Dedifferentiated amniotic fluid mesenchymal stem cell (primary cell): ENCODE measurements around the gene POLR3B.
"Not testable (repeated sequence)": the region's sequence is repeated elsewhere in the genome, so short reads cannot be mapped to it uniquely, and the experiment has no call there.

Source experiments
- DNase-seq: peaks from one replicate; pipeline ENCODE4 v3.0.0-alpha.2; 2016; ENCODE audit errors: extremely low spot score

The POLR3B gene

DNA sequence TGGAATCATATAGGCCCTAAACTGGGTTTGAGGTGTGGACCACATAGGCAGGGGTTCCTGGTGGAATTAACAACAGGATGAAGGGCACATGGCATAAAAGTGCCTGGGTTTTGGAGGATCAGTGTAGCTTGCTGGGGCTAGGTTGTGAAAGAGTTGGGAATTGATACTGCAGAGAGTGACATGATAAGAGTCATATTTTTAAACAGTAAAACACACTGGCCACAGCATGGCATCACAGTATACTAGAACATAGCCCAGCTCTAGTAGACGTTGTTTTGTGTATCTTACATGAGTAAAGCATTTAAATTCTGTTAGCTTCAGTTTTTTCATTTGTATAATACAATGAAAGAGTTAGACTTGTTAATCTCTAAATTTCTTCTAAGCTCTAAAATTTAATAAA lies 102.0 kb downstream of the POLR3B start:
- DNase-seq: no peak

DNA sequence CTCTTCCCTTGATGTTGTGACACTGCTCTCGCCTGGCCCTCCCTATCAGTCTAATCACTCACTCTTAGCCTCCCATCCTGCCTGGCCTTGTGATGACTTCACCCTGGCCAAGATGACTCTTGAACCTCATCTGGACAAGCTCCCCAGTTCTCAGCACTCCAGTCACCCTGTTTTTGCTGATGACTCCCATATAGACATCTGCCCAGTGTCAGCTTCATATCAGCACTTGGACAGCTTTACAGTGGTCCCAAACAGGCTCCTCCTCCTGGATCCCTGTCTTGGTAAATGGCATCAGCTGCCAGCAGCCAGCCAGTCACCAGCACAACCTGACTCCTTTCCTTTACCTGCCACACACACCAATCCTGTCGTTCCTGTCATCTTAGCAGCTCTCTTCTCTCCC lies 104.2 kb downstream of the POLR3B start:
- no peak for DNase-seq

DNA sequence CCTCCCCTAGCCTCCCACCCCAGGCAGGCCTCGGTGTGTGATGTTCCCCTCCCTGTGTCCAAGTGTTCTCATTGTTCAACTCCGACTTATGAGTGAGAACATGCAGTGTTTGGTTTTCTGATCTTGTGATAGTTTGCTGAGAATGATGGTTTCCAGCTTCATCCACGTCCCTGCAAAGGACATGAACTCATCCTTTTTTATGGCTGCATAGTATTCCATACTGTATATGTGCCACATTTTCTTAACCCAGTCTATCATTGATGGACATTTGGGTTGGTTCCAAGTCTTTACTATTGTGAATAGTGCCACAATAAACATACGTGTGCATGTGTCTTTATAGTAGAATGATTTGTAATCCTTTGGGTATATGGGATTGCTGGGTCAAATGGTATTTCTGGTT lies 108.1 kb downstream of the POLR3B start:
- not testable (repeated sequence) for DNase-seq

DNA sequence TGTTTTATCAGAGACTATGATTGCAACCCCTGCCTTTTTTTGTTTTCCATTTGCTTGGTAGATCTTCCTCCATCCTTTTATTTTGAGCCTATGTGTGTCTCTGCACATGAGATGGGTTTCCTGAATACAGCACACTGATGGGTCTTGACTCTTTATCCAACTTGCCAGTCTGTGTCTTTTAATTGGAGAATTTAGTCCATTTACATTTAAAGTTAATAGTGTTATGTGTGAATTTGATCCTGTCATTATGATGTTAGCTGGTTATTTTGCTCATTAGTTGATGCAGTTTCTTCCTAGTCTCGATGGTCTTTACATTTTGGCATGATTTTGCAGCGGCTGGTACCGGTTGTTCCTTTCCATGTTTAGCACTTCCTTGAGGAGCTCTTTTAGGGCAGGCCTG lies 118.1 kb downstream of the POLR3B start:
- DNase-seq: not testable (repeated sequence)

DNA sequence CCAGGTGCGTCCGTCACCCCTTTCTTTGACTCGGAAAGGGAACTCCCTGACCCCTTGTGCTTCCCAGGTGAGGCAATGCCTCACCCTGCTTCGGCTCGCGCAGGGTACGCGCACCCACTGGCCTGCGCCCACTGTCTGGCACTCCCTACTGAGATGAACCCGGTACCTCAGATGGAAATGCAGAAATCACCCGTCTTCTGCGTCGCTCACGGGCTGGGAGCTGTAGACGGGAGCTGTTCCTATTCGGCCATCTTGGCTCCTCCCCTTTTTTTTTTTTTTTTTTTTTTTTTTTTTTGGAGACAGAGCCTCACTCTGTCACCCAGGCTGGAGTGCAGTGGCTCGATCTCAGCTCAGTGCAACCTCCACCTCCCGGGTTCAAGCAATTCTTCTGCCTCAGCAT lies 120.1 kb downstream of the POLR3B start:
- DNase-seq: not testable (repeated sequence)

DNA sequence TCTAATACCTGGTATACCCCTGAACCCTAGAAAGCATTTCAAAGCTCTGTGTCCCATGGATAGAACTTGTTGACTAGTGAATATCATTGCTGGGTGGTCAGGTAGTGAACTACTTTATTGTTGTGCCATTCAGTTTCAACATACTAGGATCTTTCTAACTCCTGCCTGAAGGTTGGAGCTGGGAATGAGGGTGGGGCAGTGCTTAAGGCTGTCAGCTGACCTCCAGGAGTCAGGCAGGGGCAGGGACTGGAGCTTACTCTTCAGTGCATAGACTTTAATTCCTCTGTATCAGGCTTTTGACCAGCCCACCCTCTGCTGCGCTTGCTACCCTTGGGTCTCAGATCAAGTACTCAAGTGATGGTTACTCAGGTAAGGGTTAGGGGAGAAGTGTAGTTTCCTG lies 122.7 kb downstream of the POLR3B start:
- DNase-seq: no peak

DNA sequence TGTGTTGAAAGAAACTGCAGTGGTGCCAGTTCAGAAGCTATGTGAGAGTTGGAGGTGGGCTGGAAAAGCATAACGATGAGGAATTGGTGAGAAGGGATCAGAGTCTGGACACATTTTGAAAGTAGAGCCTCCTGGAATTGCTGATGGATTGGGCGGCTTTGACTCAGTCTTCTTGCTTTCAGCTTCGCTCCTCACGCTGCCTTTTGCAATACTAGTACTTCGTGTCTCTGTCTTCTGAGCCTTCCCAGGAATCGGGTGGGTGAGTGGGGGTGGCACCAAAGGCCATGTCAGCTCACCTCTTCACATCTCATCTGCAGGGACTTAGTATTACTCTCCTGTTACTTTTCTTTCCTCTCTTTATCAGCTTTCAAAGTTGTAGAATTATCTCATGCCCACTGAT lies 123.7 kb downstream of the POLR3B start:
- DNase-seq: no peak

DNA sequence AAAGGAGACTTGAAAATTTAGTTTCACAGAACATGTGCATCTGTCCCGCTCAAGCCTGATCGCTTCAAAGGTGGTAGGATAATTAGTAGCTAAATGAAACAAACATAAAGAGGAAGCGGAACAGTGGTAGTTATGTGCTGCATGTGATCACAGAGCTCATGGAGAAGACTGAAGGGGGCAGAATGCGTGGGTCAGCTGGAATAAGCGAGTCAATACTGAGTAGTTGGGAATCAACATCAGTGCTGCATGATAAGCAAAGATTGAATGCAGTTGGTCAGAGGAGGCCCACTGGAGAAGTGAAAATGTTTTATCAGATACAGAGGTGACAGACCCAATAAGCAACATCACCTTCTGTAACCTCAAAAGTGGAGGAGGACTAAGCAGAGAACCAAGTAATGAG lies 130.1 kb downstream of the POLR3B start:
- no peak for DNase-seq

DNA sequence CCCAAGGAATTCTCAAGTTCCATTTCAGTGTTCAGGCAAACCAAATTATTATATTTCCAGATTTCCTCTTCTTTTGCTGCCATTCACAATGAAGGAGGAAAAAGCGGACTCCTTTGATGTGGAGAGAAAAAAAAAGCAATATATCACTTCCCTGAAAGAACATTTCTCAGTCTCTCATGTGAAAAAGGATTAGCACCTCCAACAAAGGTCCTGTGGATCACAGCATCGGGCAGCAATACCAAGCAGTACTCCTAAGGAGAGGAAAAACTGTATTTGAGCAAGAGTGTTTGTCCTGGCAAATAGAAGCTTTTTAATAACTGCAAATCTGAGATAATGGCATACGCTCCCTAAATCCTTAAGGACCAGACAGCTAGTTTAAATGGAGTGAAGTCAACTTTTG lies 131.3 kb downstream of the POLR3B start:
- no peak for DNase-seq

DNA sequence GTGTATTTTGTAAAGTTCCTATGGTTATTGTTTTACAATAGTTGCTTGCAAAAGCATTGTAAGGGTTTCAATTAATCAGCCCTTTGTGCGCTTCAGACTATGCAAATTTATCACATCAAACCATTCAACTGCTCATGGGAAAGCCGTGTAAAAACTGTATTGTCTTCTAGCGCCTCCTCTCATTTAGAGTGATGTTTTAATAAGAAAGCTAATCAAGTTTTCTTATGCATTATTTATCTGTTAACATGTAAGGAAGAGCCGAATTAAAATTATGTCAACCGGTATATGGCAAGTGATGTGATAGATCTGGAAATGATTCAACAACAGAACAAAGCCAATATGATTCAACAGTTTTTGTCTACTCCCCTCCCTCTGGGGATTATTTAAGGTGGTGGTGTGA lies 132.7 kb downstream of the POLR3B start:
- no peak for DNase-seq

DNA sequence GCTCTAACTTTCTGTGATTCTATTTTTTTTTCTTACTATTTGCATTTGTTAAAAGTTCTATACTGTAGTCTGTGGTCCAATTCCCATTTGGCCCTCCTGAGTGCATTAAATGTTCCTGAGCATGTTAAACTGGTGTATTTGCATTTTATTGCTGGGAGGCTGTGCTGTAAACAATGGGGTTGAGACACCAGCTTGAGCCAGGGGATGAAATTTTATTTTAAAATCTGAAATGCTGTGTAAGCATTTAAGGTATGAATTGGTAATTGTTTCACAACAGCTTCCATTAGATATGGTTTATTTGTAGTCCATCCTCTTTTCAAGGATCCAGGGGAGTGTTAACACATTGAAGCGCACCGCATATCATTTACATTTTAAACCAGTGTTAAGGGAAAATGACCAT lies 135.3 kb downstream of the POLR3B start:
- no peak for DNase-seq

DNA sequence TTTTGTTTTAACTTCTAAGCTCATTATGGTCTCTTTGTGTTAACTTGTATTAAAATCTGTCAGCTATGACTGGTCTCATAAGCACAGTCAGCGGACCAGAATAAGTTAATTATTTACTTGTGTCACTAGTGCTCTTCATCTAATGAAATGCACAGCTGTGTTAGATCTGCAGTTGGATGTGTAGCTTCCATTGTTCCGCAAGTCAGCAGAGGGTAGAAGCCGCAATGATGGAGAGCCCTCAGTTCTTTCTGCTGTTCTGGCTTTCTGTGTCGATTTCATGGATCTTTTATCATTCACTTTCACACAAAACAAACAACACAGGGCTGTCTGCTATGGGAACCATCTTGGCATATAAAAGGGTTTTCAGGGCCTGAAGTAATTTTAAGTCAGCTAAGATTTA lies 136.0 kb downstream of the POLR3B start:
- DNase-seq: no peak

DNA sequence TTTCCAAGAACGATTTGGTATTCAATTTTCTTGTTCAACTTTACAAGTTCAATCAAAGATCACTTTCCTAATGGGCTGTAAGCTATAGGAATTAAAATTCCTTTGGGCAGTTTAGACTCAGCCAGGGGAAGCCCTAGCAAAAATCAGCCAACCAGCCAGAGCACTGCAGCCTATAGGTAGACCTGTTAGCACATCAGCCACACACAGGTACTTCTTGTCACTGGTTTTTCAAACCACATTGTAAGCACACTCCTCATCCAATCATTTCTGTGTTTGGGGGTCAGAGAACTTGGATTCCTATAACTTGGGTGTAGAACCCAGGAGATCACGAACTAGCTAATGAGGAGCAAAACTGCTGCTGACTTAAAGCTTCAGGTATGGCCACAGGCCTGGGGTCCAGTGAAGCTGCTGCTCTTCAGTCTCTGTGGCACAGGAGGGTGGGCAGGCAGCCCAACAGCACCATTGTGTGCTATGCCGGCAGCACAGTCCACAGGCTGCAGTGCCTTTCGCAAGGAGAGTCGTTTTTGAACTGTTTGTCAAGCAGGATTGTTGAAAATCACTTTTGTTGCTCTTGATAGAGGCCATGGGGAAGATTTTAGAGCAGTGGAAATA lies 137.9 kb downstream of the POLR3B start:
- no peak for DNase-seq

DNA sequence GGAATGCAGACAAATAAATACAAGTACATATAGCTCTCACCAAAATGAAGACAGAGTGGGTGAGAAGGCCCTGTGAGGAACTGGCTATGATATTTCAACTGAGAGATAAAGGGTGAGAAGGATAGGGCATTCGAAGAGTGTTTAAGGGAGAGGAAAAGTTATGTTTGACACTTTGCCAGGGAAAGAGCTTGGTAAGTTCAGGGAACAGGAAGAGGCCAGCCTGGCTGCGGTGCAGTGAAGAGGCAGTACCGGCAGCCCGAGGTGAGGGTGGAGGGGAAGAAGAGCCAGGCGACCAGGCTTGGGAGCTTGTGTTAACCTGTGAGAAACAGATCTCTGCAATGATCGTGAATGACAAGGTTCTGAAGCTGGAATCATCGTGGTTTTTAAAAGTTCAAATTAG lies 140.5 kb downstream of the POLR3B start:
- no peak for DNase-seq

DNA sequence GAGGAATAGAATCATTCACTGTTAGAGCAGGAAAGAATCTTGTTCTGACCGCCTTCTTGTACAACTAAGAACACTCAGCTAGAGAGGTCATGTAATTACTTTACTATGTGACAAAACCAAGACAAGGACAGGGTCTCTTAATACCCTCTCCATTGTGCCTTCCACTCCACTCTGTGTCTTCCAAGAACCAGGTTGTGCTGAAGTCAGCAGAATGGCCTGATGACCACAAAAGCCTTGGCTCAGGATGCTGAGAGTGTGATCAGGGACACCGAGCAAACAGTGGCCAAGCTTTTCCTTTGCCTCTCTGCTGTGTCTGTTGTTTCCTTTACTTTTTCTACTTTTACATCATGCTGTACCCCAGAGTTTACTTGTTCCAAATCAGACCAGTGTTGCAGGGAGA lies 142.1 kb downstream of the POLR3B start:
- DNase-seq: no peak

DNA sequence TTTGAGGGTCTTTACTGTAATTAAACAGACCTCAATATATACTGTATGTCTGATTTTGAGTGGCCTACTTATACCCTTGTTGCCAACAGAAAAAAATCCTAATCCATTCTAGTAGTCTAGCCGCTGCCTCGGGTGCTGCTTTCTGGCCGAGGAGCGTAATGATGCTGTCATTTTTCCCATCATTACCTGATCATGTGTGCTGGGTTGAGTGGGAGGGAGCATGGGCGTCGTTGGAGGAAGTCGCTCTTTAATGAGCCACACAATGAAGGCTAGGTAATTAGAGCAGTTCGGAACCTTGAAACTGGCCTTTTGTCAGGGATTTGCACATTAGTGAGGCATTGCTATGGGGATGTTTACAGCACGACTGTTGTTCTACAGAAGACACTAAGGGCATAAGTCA lies 149.1 kb downstream of the POLR3B start:
- DNase-seq: no peak

DNA sequence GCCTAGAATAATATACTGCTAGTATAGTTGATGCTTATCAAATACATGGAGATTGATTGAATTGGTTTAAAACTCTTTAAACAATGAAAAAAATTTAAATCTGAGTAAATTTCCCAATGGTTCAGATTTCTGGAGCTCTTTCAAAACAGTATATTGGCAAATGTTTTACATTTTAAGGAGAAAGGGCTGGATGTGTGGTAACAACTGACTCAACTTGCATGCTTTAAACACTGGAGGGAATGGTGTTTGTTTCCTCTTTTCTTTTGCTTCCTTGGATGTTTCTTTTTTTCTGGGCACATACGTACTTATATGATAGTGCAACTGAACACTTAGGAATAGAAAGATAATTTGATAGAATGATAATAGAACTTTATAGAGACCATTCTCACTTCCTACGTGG lies 151.4 kb downstream of the POLR3B start:
- no peak for DNase-seq

DNA sequence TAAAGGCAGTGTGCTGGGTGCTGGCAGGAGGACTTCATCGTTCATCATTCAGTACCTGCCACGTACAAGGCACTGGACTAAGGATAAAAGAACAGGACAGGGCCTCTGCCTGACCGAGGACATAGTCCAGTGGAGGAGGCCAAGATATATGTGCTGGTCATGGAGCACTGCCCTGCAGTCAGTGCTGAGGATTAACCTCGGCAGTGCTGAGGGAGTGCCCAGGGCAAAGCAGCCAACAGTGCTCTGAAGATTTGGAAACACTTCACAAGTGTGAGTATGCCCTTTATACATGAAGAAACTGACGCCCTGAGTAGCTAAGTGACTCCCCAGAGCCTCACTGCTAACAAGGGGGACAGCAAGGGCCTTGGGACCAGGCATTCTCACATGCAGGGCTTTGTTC lies 153.8 kb downstream of the POLR3B start:
- DNase-seq: no peak

DNA sequence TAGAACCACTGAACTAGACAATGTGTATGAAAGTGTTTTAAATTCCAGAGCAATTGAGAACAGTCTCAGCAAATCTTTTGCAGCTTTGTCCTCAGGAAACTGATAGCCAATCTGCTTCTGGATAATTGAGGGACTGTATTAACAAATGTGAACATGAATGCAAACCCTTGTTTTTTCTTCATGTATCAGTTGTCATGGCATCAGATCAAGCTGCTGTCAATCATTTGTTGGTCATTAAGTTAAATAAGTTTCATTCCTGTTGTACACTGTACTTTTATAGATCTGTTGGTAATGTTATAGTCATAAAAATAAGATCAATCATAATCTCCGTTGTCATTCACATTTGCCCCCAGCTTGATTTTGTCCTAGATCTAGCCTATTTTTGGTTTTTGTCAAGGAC lies 159.8 kb downstream of the POLR3B start:
- DNase-seq: no peak

DNA sequence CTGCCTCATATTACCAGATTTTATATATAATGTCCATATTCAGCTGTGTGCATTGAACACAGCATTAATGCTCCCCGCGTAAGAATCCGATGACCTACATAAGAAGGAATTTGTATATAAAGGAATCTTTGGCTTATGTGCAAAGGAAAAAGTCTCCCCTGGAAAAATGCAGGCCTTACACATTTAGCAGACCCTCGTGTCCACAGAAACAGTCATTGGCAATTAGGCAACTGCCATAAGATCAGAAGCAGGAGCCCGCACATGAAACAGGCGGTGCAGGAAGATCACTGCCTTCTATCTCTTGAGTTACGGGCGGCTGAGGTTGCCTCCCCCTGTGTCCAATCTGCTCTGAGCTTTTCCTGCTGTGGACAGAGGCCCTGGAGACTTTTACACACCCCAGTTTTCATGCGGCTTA lies 162.1 kb downstream of the POLR3B start:
- DNase-seq: no peak

DNA sequence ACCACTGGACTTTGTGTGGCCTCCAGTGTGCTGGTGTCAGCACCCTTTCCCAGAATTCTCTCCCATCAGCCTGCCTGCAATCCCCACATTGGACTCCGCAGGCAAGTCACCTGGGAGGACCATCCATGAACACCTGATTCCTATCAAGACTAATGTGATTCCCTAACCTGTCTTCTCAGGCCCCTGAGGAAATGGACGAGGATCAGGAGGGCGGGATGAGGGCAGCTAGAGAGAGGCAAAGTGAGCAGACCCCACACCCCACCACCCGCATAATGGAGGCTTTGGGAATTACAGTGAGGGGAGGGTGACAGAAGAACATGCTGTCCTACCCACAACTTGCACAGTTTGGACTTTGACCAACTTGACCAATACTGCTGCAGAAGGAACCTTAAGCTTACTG lies 164.4 kb downstream of the POLR3B start:
- no peak for DNase-seq

DNA sequence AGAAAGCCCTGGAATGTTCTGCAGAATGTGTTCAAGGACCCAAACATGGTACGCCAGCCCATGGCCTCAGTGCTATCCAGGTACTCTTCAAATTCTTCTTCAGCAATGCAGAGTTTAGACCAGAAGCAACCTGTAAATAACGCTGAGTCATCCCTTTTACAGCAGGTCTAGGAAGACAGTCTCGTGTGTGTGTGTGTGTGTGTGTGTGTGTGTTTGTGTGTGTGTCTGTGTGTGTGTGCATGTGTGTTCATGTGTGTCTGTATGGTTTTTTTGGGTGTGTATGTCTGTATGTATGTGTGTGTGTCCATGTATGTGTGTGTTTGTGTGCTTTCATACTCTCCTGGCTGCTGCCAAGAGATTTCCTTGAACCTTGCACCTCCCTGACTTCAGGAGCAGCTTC lies 165.2 kb downstream of the POLR3B start:
- DNase-seq: no peak

DNA sequence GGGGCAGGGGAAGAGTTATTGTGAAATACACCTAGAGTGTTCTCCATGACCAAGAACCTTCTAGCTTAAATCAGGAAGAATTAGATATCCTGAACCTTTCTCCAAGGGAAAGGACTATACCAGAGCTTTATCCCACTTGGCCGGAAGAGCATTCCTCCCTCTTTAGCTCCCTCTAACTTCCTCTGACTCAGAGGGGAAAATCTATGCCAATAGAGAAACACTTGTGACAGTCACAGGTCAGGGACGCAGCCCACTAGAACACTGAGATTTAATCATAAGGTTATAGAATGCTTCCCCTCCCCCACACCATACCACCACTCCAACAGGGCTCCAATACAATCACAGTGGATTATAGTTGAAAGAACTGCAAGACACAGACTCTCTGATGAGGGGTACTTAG lies 169.8 kb downstream of the POLR3B start:
- no peak for DNase-seq

DNA sequence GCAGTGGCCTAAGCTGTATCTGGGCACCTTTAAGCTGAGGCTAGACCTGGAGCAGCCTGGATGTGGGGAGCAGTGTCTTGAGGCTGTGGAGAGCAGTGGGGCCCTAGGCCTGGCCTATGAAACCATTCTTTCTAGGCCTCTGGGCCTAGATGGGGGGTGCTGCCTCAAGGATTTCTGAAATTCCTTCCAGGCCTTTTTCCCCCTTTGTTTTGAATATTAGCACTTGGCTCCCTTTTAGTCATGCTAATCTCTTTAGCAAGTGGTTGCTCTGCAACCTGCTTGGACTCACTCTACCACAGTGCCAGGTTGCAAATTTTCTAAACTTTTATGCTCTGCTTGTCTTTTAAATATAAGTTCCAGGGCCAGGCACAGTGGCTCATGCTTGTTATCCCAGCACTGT lies 183.7 kb downstream of the POLR3B start:
- no peak for DNase-seq

DNA sequence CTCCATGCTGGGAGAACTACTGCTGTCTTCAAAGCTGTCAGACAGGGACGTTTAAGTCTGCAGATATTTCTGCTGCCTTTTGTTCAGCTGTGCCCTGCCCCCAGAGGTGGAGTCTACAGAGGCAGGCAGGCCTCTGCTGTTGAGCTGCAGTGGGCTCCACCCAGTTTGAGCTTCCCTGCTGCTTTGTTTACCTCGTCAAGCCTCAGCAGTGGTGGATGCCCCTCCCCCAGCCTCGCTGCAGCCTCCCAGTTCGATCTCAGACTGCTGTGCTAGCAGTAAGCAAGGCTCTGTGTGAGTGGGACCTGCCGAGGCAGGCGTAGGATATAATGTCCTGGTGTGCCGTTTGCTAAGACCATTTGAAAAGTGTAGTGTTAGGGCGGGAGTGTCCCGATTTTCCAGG lies 193.9 kb downstream of the POLR3B start:
- DNase-seq: no peak
